ENCODE results near the gene RBM47. TPM values are rescaled to one million over a fixed set of nuclear protein-coding genes. Genes with fewer than 3 reads are reported as not detected.

Gene RBM47
- total RNA-seq, 2 experiments from 2014 or later = 0.27 to 0.92 TPM

GRCh38 chr4:40473578-40474388 is 155.9 kb downstream of the RBM47 start:
- Mint-ChIP-seq H3K4me1 (ENCODE audit: low read depth) (no peaks in the 10 kb centered on the region), H3K4me3 (no peak overlapping the region), H3K27me3 (no peaks in the 10 kb centered on the region), H3K27ac (no peak overlapping the region), H3K36me3 (ENCODE audit: low read depth) (no peaks in the 10 kb centered on the region), H3K9me3 (no peaks in the 10 kb centered on the region)
- Histone ChIP-seq H3K36me3 (ENCODE audit: insufficient read depth, low read length) (no peaks in the 10 kb centered on the region), H3K4me3 (ENCODE audit: low read length) (no peak overlapping the region), H3K27me3 (ENCODE audit: control insufficient read depth in 1 of 2, insufficient read depth in 2 of 2, low read length in 2 of 2) (no peaks in the 10 kb centered on the region), H3K4me1 (ENCODE audit: insufficient read depth, low read length) (no peaks in the 10 kb centered on the region), H3K9me3 (ENCODE audit: control insufficient read depth in 1 of 2, insufficient read depth in 1 of 2, low read length in 2 of 2) (no peaks in the 10 kb centered on the region), H3K27ac (ENCODE audit: low read depth in 1 of 2, low read length in 2 of 2) (no peak overlapping the region)
- CTCF ChIA-PET = no interaction called here
- intact Hi-C loops (cut with DNase I, micrococcal nuclease) = no loop called here
- TF ChIP-seq, protein P1, sequence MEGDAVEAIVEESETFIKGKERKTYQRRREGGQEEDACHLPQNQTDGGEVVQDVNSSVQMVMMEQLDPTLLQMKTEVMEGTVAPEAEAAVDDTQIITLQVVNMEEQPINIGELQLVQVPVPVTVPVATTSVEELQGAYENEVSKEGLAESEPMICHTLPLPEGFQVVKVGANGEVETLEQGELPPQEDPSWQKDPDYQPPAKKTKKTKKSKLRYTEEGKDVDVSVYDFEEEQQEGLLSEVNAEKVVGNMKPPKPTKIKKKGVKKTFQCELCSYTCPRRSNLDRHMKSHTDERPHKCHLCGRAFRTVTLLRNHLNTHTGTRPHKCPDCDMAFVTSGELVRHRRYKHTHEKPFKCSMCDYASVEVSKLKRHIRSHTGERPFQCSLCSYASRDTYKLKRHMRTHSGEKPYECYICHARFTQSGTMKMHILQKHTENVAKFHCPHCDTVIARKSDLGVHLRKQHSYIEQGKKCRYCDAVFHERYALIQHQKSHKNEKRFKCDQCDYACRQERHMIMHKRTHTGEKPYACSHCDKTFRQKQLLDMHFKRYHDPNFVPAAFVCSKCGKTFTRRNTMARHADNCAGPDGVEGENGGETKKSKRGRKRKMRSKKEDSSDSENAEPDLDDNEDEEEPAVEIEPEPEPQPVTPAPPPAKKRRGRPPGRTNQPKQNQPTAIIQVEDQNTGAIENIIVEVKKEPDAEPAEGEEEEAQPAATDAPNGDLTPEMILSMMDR (IDR thresholded peaks at IDR 0.05) = no peak
- no peak for DNase-seq
- no peak for ATAC-seq (ENCODE audit: poor library complexity)
- POLR2A ChIA-PET = no interaction called here

GRCh38 chr4:40471923-40472322 is 157.7 kb downstream of the RBM47 start:
- intact Hi-C loops (cut with DNase I, micrococcal nuclease) = no loop called here
- Mint-ChIP-seq H3K27ac (no peak overlapping the region), H3K4me3 (no peak overlapping the region), H3K27me3 (no peaks in the 10 kb centered on the region), H3K36me3 (ENCODE audit: low read depth) (no peaks in the 10 kb centered on the region), H3K4me1 (ENCODE audit: low read depth) (no peaks in the 10 kb centered on the region), H3K9me3 (no peaks in the 10 kb centered on the region)
- DNase-seq (no peak), ATAC-seq (ENCODE audit: poor library complexity) (no peak)
- TF ChIP-seq, protein P1 (IDR thresholded peaks at IDR 0.05) = no peak
- Histone ChIP-seq H3K27me3 (ENCODE audit: control insufficient read depth in 1 of 2, insufficient read depth in 2 of 2, low read length in 2 of 2) (no peaks in the 10 kb centered on the region), H3K27ac (ENCODE audit: low read depth in 1 of 2, low read length in 2 of 2) (no peak overlapping the region), H3K9me3 (ENCODE audit: control insufficient read depth in 1 of 2, insufficient read depth in 1 of 2, low read length in 2 of 2) (no peaks in the 10 kb centered on the region), H3K4me1 (ENCODE audit: insufficient read depth, low read length) (no peaks in the 10 kb centered on the region), H3K36me3 (ENCODE audit: insufficient read depth, low read length) (no peaks in the 10 kb centered on the region), H3K4me3 (ENCODE audit: low read length) (no peak overlapping the region)
- ChIA-PET CTCF (no interaction called here), POLR2A (no interaction called here)

DNA sequence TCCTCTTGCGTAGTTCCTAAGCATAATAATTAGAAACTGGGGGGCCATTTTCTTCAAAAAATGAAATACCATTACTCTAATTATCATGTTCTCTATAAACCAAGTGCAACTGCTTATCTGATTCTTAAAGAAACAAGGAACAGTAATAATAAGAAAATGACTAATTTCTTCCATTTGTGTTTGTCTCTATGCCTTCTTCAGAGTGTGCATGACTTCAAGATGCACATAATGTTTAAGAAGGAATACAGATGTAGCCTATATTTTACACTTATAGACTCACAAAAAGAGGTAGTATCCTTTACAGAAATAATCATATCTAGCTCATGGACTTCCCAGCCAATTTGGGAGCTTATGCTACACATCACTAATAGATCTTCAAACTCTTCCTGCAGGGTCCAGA is 162.9 kb downstream of the RBM47 start:
- DNase-seq = no peak
- no peak overlapping the region for H3K4me3 Mint-ChIP-seq
- POLR2A ChIA-PET = no interaction called here
- Histone ChIP-seq H3K36me3 (ENCODE audit: insufficient read depth, low read length) (no peaks in the 10 kb centered on the region), H3K27me3 (ENCODE audit: control insufficient read depth in 1 of 2, insufficient read depth in 2 of 2, low read length in 2 of 2) (no peaks in the 10 kb centered on the region), H3K9me3 (ENCODE audit: control insufficient read depth in 1 of 2, insufficient read depth in 1 of 2, low read length in 2 of 2) (no peaks in the 10 kb centered on the region), H3K4me1 (ENCODE audit: insufficient read depth, low read length) (no peaks in the 10 kb centered on the region), H3K4me3 (ENCODE audit: low read length) (no peak overlapping the region), H3K27ac (ENCODE audit: low read depth in 1 of 2, low read length in 2 of 2) (no peak overlapping the region)
- no peak overlapping the region for H3K27ac Mint-ChIP-seq
- H3K27me3 Mint-ChIP-seq = no peaks in the 10 kb centered on the region
- H3K9me3 Mint-ChIP-seq = no peaks in the 10 kb centered on the region
- no peak for ATAC-seq (ENCODE audit: poor library complexity)
- TF ChIP-seq, protein P1 (IDR thresholded peaks at IDR 0.05) = no peak
- H3K36me3 Mint-ChIP-seq (ENCODE audit: low read depth) = no peaks in the 10 kb centered on the region
- intact Hi-C loops (cut with DNase I, micrococcal nuclease) = no loop called here
- CTCF ChIA-PET = interaction anchor here (0.6 kb wide), 1 partner anchor 16 kb away, joined by 3 read pairs; no protein-coding TSS in a partner anchor
- H3K4me1 Mint-ChIP-seq (ENCODE audit: low read depth) = no peaks in the 10 kb centered on the region

Data from CD4-positive, alpha-beta T cell (primary cell).